GM19372 (cell line): Measurements from ENCODE around the gene HDAC7.
"Not testable (repeated sequence)": the region's sequence is repeated elsewhere in the genome, so short reads cannot be mapped to it uniquely, and the experiment has no call there.

Experiments used
- ATAC-seq: cut with Tn5 transposase; IDR thresholded peaks from one replicate; pipeline ENCODE4 v1.9.1; 2021; ENCODE audit warnings: mild to moderate bottlenecking, low read depth, moderate library complexity; ENCODE audit not compliant: unreplicated experiment

HDAC7 gene

GRCh38 chr12:47816403-47817271 lies 3.1 kb downstream of the HDAC7 start:
- ATAC-seq = no peak

- not testable (repeated sequence) for ATAC-seq
Measured at GRCh38 chr12:47815447-47815846, 4.3 kb downstream of the HDAC7 start.

GRCh38 chr12:47814539-47815170 lies 5.0 kb downstream of the HDAC7 start:
- no peak for ATAC-seq

GRCh38 chr12:47813511-47814196 lies 6.0 kb downstream of the HDAC7 start:
- peak; percentile 14 for ATAC-seq

GRCh38 chr12:47812797-47813510 lies 6.7 kb downstream of the HDAC7 start:
- peak; percentile 64 for ATAC-seq

- no peak for ATAC-seq
Measured at GRCh38 chr12:47811581-47812484, 7.9 kb downstream of the HDAC7 start.

GRCh38 chr12:47811072-47811396 lies 8.7 kb downstream of the HDAC7 start:
- ATAC-seq = no peak

- ATAC-seq = not testable (repeated sequence)
Measured at GRCh38 chr12:47809518-47809917, 10.2 kb downstream of the HDAC7 start.

GRCh38 chr12:47808574-47809365 lies 10.9 kb downstream of the HDAC7 start:
- ATAC-seq = no peak

- no peak for ATAC-seq
Measured at GRCh38 chr12:47808050-47808449, 11.7 kb downstream of the HDAC7 start.

- no peak for ATAC-seq
Measured at GRCh38 chr12:47807338-47807737, 12.4 kb downstream of the HDAC7 start.

GRCh38 chr12:47805417-47805816 lies 14.3 kb downstream of the HDAC7 start:
- no peak for ATAC-seq

GRCh38 chr12:47804171-47804570 lies 15.5 kb downstream of the HDAC7 start:
- no peak for ATAC-seq

GRCh38 chr12:47803191-47803875 lies 16.4 kb downstream of the HDAC7 start:
- ATAC-seq = no peak

- no peak for ATAC-seq
Measured at GRCh38 chr12:47802312-47802711, 17.4 kb downstream of the HDAC7 start.

GRCh38 chr12:47801904-47802246 lies 17.8 kb downstream of the HDAC7 start:
- ATAC-seq = no peak

- no peak for ATAC-seq
Measured at GRCh38 chr12:47801170-47801903, 18.4 kb downstream of the HDAC7 start.

GRCh38 chr12:47800582-47800981 lies 19.1 kb downstream of the HDAC7 start:
- ATAC-seq = no peak
